ENCODE measurements around the gene BCAP31.

Gene BCAP31

GRCh38 chrX:153651540-153652079, 72.6 kb downstream of the BCAP31 start:
- no peak for TF ChIP-seq Cebpa-rat (IDR thresholded peaks at IDR 0.05)
- peaks cover 54% of the 10 kb centered on the region for H3K9me3 ChIP-seq

GRCh38 chrX:153650959-153651358, 73.2 kb downstream of the BCAP31 start:
- H3K27ac ChIP-seq = no peak overlapping the region
- H3K9me3 ChIP-seq = peaks cover 54% of the 10 kb centered on the region
- no peak overlapping the region for H3K4me3 ChIP-seq
- no peaks in the 10 kb centered on the region; the same call in 1 of the 2 replicates for H3K4me1 ChIP-seq
- no peak overlapping the region for H3K4me2 ChIP-seq
- peaks cover 16% of the 10 kb centered on the region for H4K20me1 ChIP-seq
- H3K36me3 ChIP-seq = no peaks in the 10 kb centered on the region
- no peak for TF ChIP-seq Cebpa-rat (IDR thresholded peaks at IDR 0.05)
- H3K27me3 ChIP-seq = peaks cover 37% of the 10 kb centered on the region
- H3K9ac ChIP-seq = no peak overlapping the region

More at GRCh38 chrX:153651540-153652079, 72.6 kb downstream of the BCAP31 start:
- Histone ChIP-seq H3K4me1 (no peaks in the 10 kb centered on the region; the same call in 1 of the 2 replicates), H3K9ac (no peak overlapping the region), H3K36me3 (no peaks in the 10 kb centered on the region), H3K4me3 (no peak overlapping the region), H3K27me3 (peaks cover 30% of the 10 kb centered on the region), H4K20me1 (peaks cover 10% of the 10 kb centered on the region), H3K27ac (no peak overlapping the region), H3K4me2 (no peak overlapping the region)
